Colonic mucosa (tissue), 4 donors: ENCODE results near the gene POLR2L. TPM values are rescaled to one million over a fixed set of nuclear protein-coding genes. Genes with fewer than 3 reads are reported as not detected.

Experiments
- DNase-seq: peaks from one replicate; pipeline ENCODE4 v3.0.0-alpha.2; 2020
- H3K27ac ChIP-seq: fragments of 200-600 bp; one replicate; pipeline ENCODE4 v1.8.0; 2021
- H3K27me3 ChIP-seq: fragments of 200-600 bp; one replicate; pipeline ENCODE4 v1.8.0; 2021
- H3K36me3 ChIP-seq: fragments of 200-600 bp; one replicate; pipeline ENCODE4 v1.8.0; 2021
- H3K4me1 ChIP-seq: fragments of 200-600 bp; one replicate; pipeline ENCODE4 v1.8.0; 2021; ENCODE audit warnings: mild to moderate bottlenecking
- H3K4me3 ChIP-seq: fragments of 200-600 bp; one replicate; pipeline ENCODE4 v1.8.0; 2021
- H3K9ac ChIP-seq, 2 donors: one replicate each; pipeline ENCODE4 v1.7.0; 2013; ENCODE audit warnings: control low read depth in 2 of 2, low read depth in 2 of 2, low read length in 2 of 2
- H3K9me3 ChIP-seq: fragments of 200-600 bp; one replicate; pipeline ENCODE4 v1.8.0; 2021
- CTCF ChIP-seq: fragments of 200-600 bp; IDR thresholded peaks from one replicate; pipeline ENCODE4 v1.8.0; 2022; ENCODE audit warnings: antibody characterized with exemption, mild to moderate bottlenecking
- intact Hi-C: fragments of 100-400 bp; cut with DNase I; formaldehyde crosslinking; loops from one replicate; pipeline ENCODE4 v1.14.1; 2022
- total RNA-seq, 2 donors: library from RNA; stranded (reverse); fragmentation: NEBNext Ultra II Directional in 1 of 2; extraction: Animal tissue kit (Norgen Biotek cat#: 25700) in 1 of 2; gene quantifications; one replicate each; pipeline ENCODE4 v1.2.1, GENCODE V29; 2021
- donor health status: healthy.
- donor health status: DM: no; HTN: no; CAD: no.
- donor health status: DM: no; HTN: no; CAD: no.

Gene POLR2L
- total RNA-seq, 2 donors from 2014 or later = 77.4 to 181 TPM

- Histone ChIP-seq H3K9me3 (no peaks in the 10 kb centered on the region), H3K27me3 (peaks cover 26% of the 10 kb centered on the region), H3K4me1 (peaks cover 6% of the 10 kb centered on the region), H3K4me3 (no peak overlapping the region), H3K36me3 (no peaks in the 10 kb centered on the region), H3K9ac (peak overlapping the region in 1 of 2 donors; percentile 12), H3K27ac (no peak overlapping the region)
- intact Hi-C loops = loop anchor here (5.0 kb wide), 1 partner anchor 204 kb away; no protein-coding TSS in a partner anchor
- no peak for DNase-seq
- TF ChIP-seq CTCF = peak; percentile 97
These were observed 6.1 kb upstream of the POLR2L start for GRCh38 chr11:848380-848931.

- no peak overlapping the region for H3K4me3 ChIP-seq
- H3K27me3 ChIP-seq = peaks cover 26% of the 10 kb centered on the region
- no peak overlapping the region for H3K9ac ChIP-seq
- H3K4me1 ChIP-seq = peaks cover 12% of the 10 kb centered on the region
- no peaks in the 10 kb centered on the region for H3K36me3 ChIP-seq
- H3K9me3 ChIP-seq = no peaks in the 10 kb centered on the region
- intact Hi-C loops = loop anchor here (5.0 kb wide), 1 partner anchor 204 kb away; no protein-coding TSS in a partner anchor
- no peak overlapping the region for H3K27ac ChIP-seq
- TF ChIP-seq CTCF = no peak
- DNase-seq = no peak
These were observed 5.5 kb upstream of the POLR2L start for GRCh38 chr11:847876-848275.

DNA sequence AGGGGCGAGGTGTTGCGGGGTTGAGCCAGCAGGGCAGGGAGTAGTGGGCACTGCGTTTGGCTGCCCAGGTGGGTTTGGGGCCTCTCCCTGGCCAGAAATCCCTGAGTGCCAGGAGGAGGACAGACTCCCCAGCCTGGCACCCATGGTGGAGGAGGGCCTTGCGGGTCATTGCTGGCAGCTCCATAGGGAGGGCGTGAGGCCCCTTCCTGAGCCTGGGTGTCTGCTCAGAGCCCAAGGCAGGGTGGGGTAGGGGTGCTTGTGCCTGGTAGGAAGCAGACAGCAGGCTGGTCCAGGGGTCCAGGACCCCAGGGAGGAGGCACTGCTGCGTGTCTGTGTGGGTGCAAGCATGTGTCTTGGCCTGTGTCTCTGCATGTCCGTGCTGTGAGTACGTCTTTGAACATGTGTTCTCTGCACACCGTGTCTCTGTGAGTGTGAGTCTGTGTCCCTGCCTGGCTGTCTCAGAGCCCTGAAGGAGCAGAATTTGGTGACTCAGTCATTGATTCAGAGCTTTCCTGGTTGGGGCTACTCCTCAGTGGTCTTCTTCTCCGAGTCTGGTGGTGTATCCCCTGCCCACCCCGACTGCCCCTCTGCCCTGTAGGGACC lies 4.3 kb upstream of the POLR2L start:
- Histone ChIP-seq H3K9me3 (no peaks in the 10 kb centered on the region), H3K4me1 (peaks cover 12% of the 10 kb centered on the region), H3K9ac (no peak overlapping the region), H3K27me3 (peaks cover 26% of the 10 kb centered on the region), H3K27ac (no peak overlapping the region), H3K4me3 (no peak overlapping the region), H3K36me3 (no peaks in the 10 kb centered on the region)
- intact Hi-C loops = loop anchor here (5.0 kb wide), 1 partner anchor 206 kb away; no protein-coding TSS in a partner anchor
- no peak for TF ChIP-seq CTCF
- DNase-seq = no peak

DNA sequence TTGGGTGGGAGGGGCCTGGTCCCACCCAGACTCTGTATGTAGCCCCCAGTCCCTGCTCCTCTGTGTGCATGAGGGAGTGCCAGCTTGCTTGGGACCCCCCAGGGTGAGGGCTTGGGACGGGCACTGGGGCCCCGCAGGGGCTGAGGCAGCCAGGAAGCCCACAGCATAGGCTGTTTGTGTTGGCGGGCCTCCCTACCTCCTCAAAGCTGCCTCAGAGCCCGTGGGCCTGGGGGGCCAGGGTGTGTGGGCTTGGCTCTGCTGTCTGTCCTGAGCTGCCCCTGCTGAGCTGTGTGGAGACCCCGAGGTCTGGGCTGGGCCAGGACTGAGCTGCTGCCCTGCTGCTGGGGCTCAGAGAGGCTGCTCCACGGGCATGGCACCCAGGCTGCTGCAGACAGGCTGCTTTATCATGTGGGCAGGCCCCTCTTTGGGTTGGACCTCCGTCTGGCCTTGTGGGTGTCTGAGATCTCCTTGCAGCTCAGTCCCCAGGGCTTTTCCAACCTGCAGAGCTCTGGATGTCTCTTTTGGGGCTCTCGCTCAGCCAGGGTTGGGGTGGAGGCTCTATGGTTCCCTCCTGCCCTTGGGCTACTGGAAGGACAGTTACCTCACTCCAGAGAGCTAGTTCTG lies 3.7 kb upstream of the POLR2L start:
- Histone ChIP-seq H3K4me3 (no peak overlapping the region), H3K27ac (no peak overlapping the region), H3K4me1 (peaks cover 16% of the 10 kb centered on the region), H3K9ac (no peak overlapping the region), H3K9me3 (no peaks in the 10 kb centered on the region), H3K36me3 (no peaks in the 10 kb centered on the region), H3K27me3 (peaks cover 22% of the 10 kb centered on the region)
- no peak for TF ChIP-seq CTCF
- no peak for DNase-seq
- intact Hi-C loops = loop anchor here (5.0 kb wide), 1 partner anchor 206 kb away; no protein-coding TSS in a partner anchor

DNA sequence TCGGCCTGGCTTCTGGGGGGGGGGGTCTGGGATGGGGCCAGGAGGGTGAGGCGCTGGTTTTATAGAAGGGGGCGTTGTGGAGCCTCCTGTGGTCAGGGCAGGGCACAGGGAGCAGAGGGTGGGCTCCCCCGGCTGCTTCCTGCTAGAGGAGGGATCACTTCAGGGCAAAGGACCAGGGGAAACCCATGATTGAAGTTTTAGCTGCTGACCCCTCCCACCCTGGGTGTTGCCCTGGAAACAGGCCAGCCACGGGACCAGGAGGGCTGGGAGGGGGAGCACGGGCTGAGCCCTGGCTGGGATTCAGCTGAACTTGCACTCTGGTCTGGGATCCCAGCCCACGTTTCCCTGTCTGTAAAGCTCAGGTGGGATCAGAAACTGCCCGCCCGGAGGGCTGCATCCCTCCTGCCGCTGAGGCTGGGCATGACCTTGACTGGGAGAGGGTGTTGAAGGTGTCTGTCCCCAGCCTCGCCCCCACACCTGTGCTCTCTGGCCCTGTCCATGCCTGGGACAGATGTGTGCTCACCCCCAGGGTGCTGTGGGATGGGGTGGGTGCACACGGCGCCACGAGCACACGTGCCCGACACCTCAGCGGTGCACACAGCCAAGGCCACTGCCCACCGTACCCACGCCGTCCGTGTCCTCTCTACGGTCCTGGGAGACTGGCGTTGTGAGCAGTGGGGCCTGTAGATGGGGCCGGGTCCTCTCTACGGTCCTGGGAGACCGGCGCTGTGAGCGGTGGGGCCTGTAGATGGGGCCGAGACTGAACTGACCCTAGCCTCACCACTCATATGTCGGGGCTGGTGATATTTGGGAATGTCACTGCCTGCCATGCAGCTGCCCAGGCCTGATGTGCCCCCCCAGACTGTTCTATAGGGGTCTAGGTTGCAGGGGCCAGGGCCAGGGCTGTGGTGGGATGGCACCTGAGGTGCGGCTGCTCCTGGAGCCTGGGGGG lies 2.6 kb upstream of the POLR2L start:
- H3K9ac ChIP-seq = peak overlapping the region; percentile 21 to 43
- no peaks in the 10 kb centered on the region for H3K9me3 ChIP-seq
- peaks cover 21% of the 10 kb centered on the region for H3K4me1 ChIP-seq
- peak; percentile 86 for DNase-seq
- H3K36me3 ChIP-seq = peaks cover under 1% of the 10 kb centered on the region
- H3K27ac ChIP-seq = peak overlapping the region; percentile 81
- intact Hi-C loops = loop anchor here (5.0 kb wide), 1 partner anchor 207 kb away; no protein-coding TSS in a partner anchor
- peaks cover 12% of the 10 kb centered on the region for H3K27me3 ChIP-seq
- TF ChIP-seq CTCF = no peak
- H3K4me3 ChIP-seq = no peak overlapping the region
